ENCODE measurements around the gene METTL21C.

The METTL21C gene

GRCh38 chr13:102724923-102725322 lies 30.1 kb upstream of the METTL21C start:
- TF ChIP-seq SIN3A (IDR thresholded peaks at IDR 0.05; ENCODE audit: borderline replicate concordance, insufficient read depth, low read length) (no peak), POLR2AphosphoS5 (IDR thresholded peaks at IDR 0.05; ENCODE audit: low read depth, low read length) (no peak), FOXP2 (optimal IDR thresholded peaks at IDR 0.05; ENCODE audit: borderline replicate concordance, extremely low read depth, extremely low read length, insufficient read depth) (no peak), REST (IDR thresholded peaks at IDR 0.05; ENCODE audit: insufficient read depth in 1 of 2, low read depth in 2 of 2, low read length in 2 of 2) (no peak), TAF1 (IDR thresholded peaks at IDR 0.05; ENCODE audit: borderline replicate concordance, insufficient read depth, low read length) (no peak)

GRCh38 chr13:102721800-102722231 lies 27.0 kb upstream of the METTL21C start:
- no peak for TF ChIP-seq REST (IDR thresholded peaks at IDR 0.05; ENCODE audit: insufficient read depth in 1 of 2, low read depth in 2 of 2, low read length in 2 of 2)
- no peak for TF ChIP-seq SIN3A (IDR thresholded peaks at IDR 0.05; ENCODE audit: borderline replicate concordance, insufficient read depth, low read length)

- no peak for TF ChIP-seq FOXP2 (optimal IDR thresholded peaks at IDR 0.05; ENCODE audit: borderline replicate concordance, extremely low read depth, extremely low read length, insufficient read depth)
- TF ChIP-seq REST (IDR thresholded peaks at IDR 0.05; ENCODE audit: insufficient read depth in 1 of 2, low read depth in 2 of 2, low read length in 2 of 2): no peak
- TF ChIP-seq SIN3A (IDR thresholded peaks at IDR 0.05; ENCODE audit: borderline replicate concordance, insufficient read depth, low read length): no peak
- no peak for TF ChIP-seq POLR2AphosphoS5 (IDR thresholded peaks at IDR 0.05; ENCODE audit: low read depth, low read length)
- no peak for TF ChIP-seq TAF1 (IDR thresholded peaks at IDR 0.05; ENCODE audit: borderline replicate concordance, insufficient read depth, low read length)
Measured at GRCh38 chr13:102718746-102719145, 23.9 kb upstream of the METTL21C start.

GRCh38 chr13:102715447-102715846 lies 20.6 kb upstream of the METTL21C start:
- TF ChIP-seq POLR2AphosphoS5 (IDR thresholded peaks at IDR 0.05; ENCODE audit: low read depth, low read length) (no peak), TAF1 (IDR thresholded peaks at IDR 0.05; ENCODE audit: borderline replicate concordance, insufficient read depth, low read length) (no peak), REST (IDR thresholded peaks at IDR 0.05; ENCODE audit: insufficient read depth in 1 of 2, low read depth in 2 of 2, low read length in 2 of 2) (no peak), SIN3A (IDR thresholded peaks at IDR 0.05; ENCODE audit: borderline replicate concordance, insufficient read depth, low read length) (no peak), FOXP2 (optimal IDR thresholded peaks at IDR 0.05; ENCODE audit: borderline replicate concordance, extremely low read depth, extremely low read length, insufficient read depth) (no peak)

- TF ChIP-seq FOXP2 (optimal IDR thresholded peaks at IDR 0.05; ENCODE audit: borderline replicate concordance, extremely low read depth, extremely low read length, insufficient read depth) (no peak), REST (IDR thresholded peaks at IDR 0.05; ENCODE audit: insufficient read depth in 1 of 2, low read depth in 2 of 2, low read length in 2 of 2) (no peak), POLR2AphosphoS5 (IDR thresholded peaks at IDR 0.05; ENCODE audit: low read depth, low read length) (no peak), SIN3A (IDR thresholded peaks at IDR 0.05; ENCODE audit: borderline replicate concordance, insufficient read depth, low read length) (no peak), TAF1 (IDR thresholded peaks at IDR 0.05; ENCODE audit: borderline replicate concordance, insufficient read depth, low read length) (no peak)
Measured at GRCh38 chr13:102710261-102710679, 15.4 kb upstream of the METTL21C start.

Measured in PFSK-1 (cell line).